HepG2 (cell line): ENCODE measurements around the gene TPRN.

Experiments used
- MIER2 ChIP-seq: IDR thresholded peaks from 2 replicates; pipeline ENCODE4 v1.6.1; 2016; ENCODE audit warnings: missing biosample characterization, missing genetic modification reagents
- MZF1 ChIP-seq: sonication (generic); formaldehyde crosslinking; IDR thresholded peaks from 2 replicates; pipeline ENCODE4 v1.8.1; 2023; ENCODE audit warnings: mild to moderate bottlenecking, missing genetic modification reagents, borderline replicate concordance
- POLR2A ChIP-seq, 2 experiments: IDR thresholded peaks; 2 replicates each; pipeline ENCODE4 v1.6.1; 2011; ENCODE audit warnings: low read depth in 2 of 2, low read length in 2 of 2, mild to moderate bottlenecking in 1 of 2, moderate library complexity in 1 of 2; ENCODE audit not compliant: insufficient read depth in 1 of 2
- PTBP1 ChIP-seq: fragments of 200-400 bp; formaldehyde crosslinking; IDR thresholded peaks from 2 replicates; pipeline ENCODE4 v1.6.1; 2018; ENCODE audit warnings: low read length, low read depth; ENCODE audit not compliant: poor library complexity, severe bottlenecking
- TGIF2 ChIP-seq: IDR thresholded peaks from 2 replicates; pipeline ENCODE4 v1.6.1; 2016; ENCODE audit warnings: control low read depth, missing compliant biosample characterization
- XBP1 ChIP-seq: sonication (generic); formaldehyde crosslinking; IDR thresholded peaks from 2 replicates; pipeline ENCODE4 v1.5.0; 2020; ENCODE audit warnings: missing genetic modification reagents
- ZFP36L2 ChIP-seq: sonication (generic); formaldehyde crosslinking; IDR thresholded peaks from 2 replicates; pipeline ENCODE4 v1.4.0; 2020; ENCODE audit warnings: missing genetic modification reagents
- ZNF558 ChIP-seq: sonication (generic); formaldehyde crosslinking; IDR thresholded peaks from 2 replicates; pipeline ENCODE4 v1.9.0; 2022; ENCODE audit warnings: mild to moderate bottlenecking, missing genetic modification reagents, borderline replicate concordance
- TF ChIP-seq, protein P1 (sequence below): sonication (generic); formaldehyde crosslinking; IDR thresholded peaks from 2 replicates; pipeline ENCODE4 v1.4.0; 2020; ENCODE audit warnings: missing genetic modification reagents, mild to moderate bottlenecking, borderline replicate concordance
- TF ChIP-seq, protein P2 (sequence below): sonication (generic); formaldehyde crosslinking; IDR thresholded peaks from 2 replicates; pipeline ENCODE4 v1.5.0; 2020; ENCODE audit warnings: mild to moderate bottlenecking, missing genetic modification reagents, moderate library complexity
- TF ChIP-seq, protein P3 (sequence below): sonication (generic); formaldehyde crosslinking; IDR thresholded peaks from 2 replicates; pipeline ENCODE4 v1.4.0; 2020; ENCODE audit warnings: missing genetic modification reagents
- TF ChIP-seq, protein P4 (sequence below): IDR thresholded peaks from 2 replicates; pipeline ENCODE4 v1.6.1; 2016; ENCODE audit warnings: missing compliant biosample characterization, missing genetic modification reagents, borderline replicate concordance
- TF ChIP-seq, protein P5 (sequence below): sonication (generic); formaldehyde crosslinking; IDR thresholded peaks from 2 replicates; pipeline ENCODE4 v1.8.1; 2023; ENCODE audit warnings: mild to moderate bottlenecking, moderate library complexity, missing genetic modification reagents
- TF ChIP-seq, protein P6 (sequence below): sonication (generic); formaldehyde crosslinking; IDR thresholded peaks from 2 replicates; pipeline ENCODE4 v1.4.0; 2020; ENCODE audit warnings: missing genetic modification reagents

DNA sequence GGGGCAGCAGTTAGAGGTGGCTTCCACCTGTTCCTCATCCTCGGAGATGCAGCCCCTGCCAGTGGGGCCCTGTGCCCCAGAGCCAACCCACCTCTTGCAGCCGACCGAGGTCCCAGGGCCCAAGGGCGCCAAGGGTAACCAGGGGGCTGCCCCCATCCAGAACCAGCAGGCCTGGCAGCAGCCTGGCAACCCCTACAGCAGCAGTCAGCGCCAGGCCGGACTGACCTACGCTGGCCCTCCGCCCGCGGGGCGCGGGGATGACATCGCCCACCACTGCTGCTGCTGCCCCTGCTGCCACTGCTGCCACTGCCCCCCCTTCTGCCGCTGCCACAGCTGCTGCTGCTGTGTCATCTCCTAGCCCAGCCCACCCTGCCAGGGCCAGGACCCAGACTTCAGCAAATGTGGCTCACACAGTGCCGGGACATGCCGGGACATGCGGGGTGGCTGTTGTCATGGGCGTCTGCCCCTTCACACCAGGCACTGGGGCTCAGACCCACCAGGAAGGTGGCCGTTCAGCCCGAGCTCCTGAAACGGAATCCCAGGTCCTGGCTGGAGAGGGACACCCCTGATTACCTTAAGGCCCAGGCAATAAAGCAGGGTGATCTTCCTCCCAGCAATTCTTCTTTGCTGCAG lies 25.3 kb upstream of the TPRN start:
- TF ChIP-seq, protein P1, sequence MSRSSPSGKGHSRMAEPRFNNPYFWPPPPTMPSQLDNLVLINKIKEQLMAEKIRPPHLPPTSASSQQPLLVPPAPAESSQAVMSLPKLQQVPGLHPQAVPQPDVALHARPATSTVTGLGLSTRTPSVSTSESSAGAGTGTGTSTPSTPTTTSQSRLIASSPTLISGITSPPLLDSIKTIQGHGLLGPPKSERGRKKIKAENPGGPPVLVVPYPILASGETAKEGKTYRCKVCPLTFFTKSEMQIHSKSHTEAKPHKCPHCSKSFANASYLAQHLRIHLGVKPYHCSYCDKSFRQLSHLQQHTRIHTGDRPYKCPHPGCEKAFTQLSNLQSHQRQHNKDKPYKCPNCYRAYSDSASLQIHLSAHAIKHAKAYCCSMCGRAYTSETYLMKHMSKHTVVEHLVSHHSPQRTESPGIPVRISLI: no peak
- no peak for TF ChIP-seq ZFP36L2 (CRISPR knock-in tag)
- no peak for TF ChIP-seq MZF1 (CRISPR knock-in tag)
- TF ChIP-seq PTBP1: no peak
- TF ChIP-seq, protein P2, sequence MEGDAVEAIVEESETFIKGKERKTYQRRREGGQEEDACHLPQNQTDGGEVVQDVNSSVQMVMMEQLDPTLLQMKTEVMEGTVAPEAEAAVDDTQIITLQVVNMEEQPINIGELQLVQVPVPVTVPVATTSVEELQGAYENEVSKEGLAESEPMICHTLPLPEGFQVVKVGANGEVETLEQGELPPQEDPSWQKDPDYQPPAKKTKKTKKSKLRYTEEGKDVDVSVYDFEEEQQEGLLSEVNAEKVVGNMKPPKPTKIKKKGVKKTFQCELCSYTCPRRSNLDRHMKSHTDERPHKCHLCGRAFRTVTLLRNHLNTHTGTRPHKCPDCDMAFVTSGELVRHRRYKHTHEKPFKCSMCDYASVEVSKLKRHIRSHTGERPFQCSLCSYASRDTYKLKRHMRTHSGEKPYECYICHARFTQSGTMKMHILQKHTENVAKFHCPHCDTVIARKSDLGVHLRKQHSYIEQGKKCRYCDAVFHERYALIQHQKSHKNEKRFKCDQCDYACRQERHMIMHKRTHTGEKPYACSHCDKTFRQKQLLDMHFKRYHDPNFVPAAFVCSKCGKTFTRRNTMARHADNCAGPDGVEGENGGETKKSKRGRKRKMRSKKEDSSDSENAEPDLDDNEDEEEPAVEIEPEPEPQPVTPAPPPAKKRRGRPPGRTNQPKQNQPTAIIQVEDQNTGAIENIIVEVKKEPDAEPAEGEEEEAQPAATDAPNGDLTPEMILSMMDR (CRISPR knock-in tag): no peak
- TF ChIP-seq, protein P3, sequence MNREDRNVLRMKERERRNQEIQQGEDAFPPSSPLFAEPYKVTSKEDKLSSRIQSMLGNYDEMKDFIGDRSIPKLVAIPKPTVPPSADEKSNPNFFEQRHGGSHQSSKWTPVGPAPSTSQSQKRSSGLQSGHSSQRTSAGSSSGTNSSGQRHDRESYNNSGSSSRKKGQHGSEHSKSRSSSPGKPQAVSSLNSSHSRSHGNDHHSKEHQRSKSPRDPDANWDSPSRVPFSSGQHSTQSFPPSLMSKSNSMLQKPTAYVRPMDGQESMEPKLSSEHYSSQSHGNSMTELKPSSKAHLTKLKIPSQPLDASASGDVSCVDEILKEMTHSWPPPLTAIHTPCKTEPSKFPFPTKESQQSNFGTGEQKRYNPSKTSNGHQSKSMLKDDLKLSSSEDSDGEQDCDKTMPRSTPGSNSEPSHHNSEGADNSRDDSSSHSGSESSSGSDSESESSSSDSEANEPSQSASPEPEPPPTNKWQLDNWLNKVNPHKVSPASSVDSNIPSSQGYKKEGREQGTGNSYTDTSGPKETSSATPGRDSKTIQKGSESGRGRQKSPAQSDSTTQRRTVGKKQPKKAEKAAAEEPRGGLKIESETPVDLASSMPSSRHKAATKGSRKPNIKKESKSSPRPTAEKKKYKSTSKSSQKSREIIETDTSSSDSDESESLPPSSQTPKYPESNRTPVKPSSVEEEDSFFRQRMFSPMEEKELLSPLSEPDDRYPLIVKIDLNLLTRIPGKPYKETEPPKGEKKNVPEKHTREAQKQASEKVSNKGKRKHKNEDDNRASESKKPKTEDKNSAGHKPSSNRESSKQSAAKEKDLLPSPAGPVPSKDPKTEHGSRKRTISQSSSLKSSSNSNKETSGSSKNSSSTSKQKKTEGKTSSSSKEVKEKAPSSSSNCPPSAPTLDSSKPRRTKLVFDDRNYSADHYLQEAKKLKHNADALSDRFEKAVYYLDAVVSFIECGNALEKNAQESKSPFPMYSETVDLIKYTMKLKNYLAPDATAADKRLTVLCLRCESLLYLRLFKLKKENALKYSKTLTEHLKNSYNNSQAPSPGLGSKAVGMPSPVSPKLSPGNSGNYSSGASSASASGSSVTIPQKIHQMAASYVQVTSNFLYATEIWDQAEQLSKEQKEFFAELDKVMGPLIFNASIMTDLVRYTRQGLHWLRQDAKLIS (CRISPR knock-in tag): no peak
- no peak for TF ChIP-seq TGIF2 (CRISPR knock-in tag)
- TF ChIP-seq ZNF558: no peak
- TF ChIP-seq, protein P4, sequence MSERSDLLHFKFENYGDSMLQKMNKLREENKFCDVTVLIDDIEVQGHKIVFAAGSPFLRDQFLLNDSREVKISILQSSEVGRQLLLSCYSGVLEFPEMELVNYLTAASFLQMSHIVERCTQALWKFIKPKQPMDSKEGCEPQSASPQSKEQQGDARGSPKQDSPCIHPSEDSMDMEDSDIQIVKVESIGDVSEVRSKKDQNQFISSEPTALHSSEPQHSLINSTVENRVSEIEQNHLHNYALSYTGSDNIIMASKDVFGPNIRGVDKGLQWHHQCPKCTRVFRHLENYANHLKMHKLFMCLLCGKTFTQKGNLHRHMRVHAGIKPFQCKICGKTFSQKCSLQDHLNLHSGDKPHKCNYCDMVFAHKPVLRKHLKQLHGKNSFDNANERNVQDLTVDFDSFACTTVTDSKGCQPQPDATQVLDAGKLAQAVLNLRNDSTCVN (CRISPR knock-in tag): no peak
- TF ChIP-seq MIER2 (CRISPR knock-in tag): no peak
- no peak for TF ChIP-seq XBP1
- TF ChIP-seq, protein P5, sequence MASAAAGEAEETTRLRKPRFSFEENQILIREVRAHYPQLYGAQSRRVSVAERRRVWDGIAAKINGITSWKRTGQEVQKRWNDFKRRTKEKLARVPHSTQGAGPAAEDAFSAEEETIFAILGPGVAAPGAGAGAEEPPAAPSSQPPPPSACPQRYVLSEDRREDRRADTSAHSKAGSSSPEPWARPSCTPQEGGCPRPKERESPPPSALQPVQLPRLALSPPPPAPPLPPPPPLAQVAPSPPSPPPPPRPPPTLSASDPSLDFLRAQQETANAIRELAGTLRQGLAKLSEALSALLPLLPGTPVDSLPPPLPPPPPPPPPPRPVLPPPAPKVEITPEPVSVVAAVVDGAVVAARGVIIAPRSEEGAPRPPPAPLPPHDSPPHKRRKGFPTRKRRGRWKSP: no peak
- no peak for TF ChIP-seq POLR2A (IDR thresholded peaks at IDR 0.05; ENCODE audit: insufficient read depth in 1 of 2, low read depth in 2 of 2, low read length in 2 of 2)
- TF ChIP-seq, protein P6, sequence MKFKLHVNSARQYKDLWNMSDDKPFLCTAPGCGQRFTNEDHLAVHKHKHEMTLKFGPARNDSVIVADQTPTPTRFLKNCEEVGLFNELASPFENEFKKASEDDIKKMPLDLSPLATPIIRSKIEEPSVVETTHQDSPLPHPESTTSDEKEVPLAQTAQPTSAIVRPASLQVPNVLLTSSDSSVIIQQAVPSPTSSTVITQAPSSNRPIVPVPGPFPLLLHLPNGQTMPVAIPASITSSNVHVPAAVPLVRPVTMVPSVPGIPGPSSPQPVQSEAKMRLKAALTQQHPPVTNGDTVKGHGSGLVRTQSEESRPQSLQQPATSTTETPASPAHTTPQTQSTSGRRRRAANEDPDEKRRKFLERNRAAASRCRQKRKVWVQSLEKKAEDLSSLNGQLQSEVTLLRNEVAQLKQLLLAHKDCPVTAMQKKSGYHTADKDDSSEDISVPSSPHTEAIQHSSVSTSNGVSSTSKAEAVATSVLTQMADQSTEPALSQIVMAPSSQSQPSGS: no peak
